ENCODE measurements around the gene SPZ1. TPM values are rescaled to one million over a fixed set of nuclear protein-coding genes. Genes with fewer than 3 reads are reported as not detected.

SPZ1 gene
- total RNA-seq, 2 experiments from 2014 or later, result not detected

GRCh38 chr5:80368661-80369480 lies 49.1 kb downstream of the SPZ1 start:
- no TSS peak for BruUV-seq (replicated peaks)
- H3K9me2 ChIP-seq (ENCODE audit: insufficient read depth, low read length), result no peaks in the 10 kb centered on the region
- H3K36me3 ChIP-seq (ENCODE audit: insufficient read depth, low read length), result no peaks in the 10 kb centered on the region
- intact Hi-C loops (cut with micrococcal nuclease; ENCODE audit: unreplicated experiment), result no loop called here
- H2AFZ ChIP-seq (ENCODE audit: low read length), result no peak overlapping the region
- TF ChIP-seq EZH2phosphoT487 (IDR thresholded peaks at IDR 0.05; ENCODE audit: borderline replicate concordance, low read depth, low read length), result no peak
- no peak for TF ChIP-seq CTCF (conservative IDR thresholded peaks at IDR 0.05; ENCODE audit: low read length)
- no peaks in the 10 kb centered on the region for H4K20me1 ChIP-seq (ENCODE audit: insufficient read depth, low read length)
- CTCF ChIA-PET (ENCODE audit: unreplicated experiment), result no interaction called here
- no peak overlapping the region for H3K4me2 ChIP-seq (ENCODE audit: low read length)
- H3K27ac ChIP-seq (ENCODE audit: low read depth, low read length, poor library complexity, severe bottlenecking), result no peak overlapping the region
- no peaks in the 10 kb centered on the region for H3K79me2 ChIP-seq (ENCODE audit: insufficient read depth, low read depth, low read length)
- H3K9me3 ChIP-seq (ENCODE audit: low read length), result no peaks in the 10 kb centered on the region
- no peak for DNase-seq (ENCODE audit: low spot score)
- POLR2A ChIA-PET, result interaction anchor here (1.0 kb wide), 1 partner anchor 11 kb away, joined by 3 read pairs; no protein-coding TSS in a partner anchor
- H3K4me3 ChIP-seq (ENCODE audit: low read depth, low read length, poor library complexity, severe bottlenecking), result no peak overlapping the region
- H3K4me1 ChIP-seq (ENCODE audit: insufficient read depth, low read length, poor library complexity, severe bottlenecking), result no peaks in the 10 kb centered on the region

GRCh38 chr5:80369521-80369920 lies 49.7 kb downstream of the SPZ1 start:
- POLR2A ChIA-PET, result interaction anchor here (0.6 to 1.0 kb wide), 2 partner anchors 12 to 59 kb away, joined by 3 read pairs; no protein-coding TSS in a partner anchor

More at GRCh38 chr5:80369521-80369920, 49.7 kb downstream of the SPZ1 start:
- TF ChIP-seq CTCF (conservative IDR thresholded peaks at IDR 0.05; ENCODE audit: low read length) (no peak), EZH2phosphoT487 (IDR thresholded peaks at IDR 0.05; ENCODE audit: borderline replicate concordance, low read depth, low read length) (no peak)
- CTCF ChIA-PET (ENCODE audit: unreplicated experiment), result no interaction called here
- intact Hi-C loops (cut with micrococcal nuclease; ENCODE audit: unreplicated experiment), result no loop called here
- no peak overlapping the region for H3K4me2 ChIP-seq (ENCODE audit: low read length)
- no peaks in the 10 kb centered on the region for H3K9me3 ChIP-seq (ENCODE audit: low read length)
- H3K9me2 ChIP-seq (ENCODE audit: insufficient read depth, low read length), result no peaks in the 10 kb centered on the region
- no peaks in the 10 kb centered on the region for H4K20me1 ChIP-seq (ENCODE audit: insufficient read depth, low read length)
- H3K27ac ChIP-seq (ENCODE audit: low read depth, low read length, poor library complexity, severe bottlenecking), result no peak overlapping the region
- H3K36me3 ChIP-seq (ENCODE audit: insufficient read depth, low read length), result no peaks in the 10 kb centered on the region
- H3K79me2 ChIP-seq (ENCODE audit: insufficient read depth, low read depth, low read length), result no peaks in the 10 kb centered on the region
- BruUV-seq (replicated peaks), result no TSS peak
- no peak overlapping the region for H3K4me3 ChIP-seq (ENCODE audit: low read depth, low read length, poor library complexity, severe bottlenecking)
- no peak overlapping the region for H2AFZ ChIP-seq (ENCODE audit: low read length)
- no peak for DNase-seq (ENCODE audit: low spot score)
- no peaks in the 10 kb centered on the region for H3K4me1 ChIP-seq (ENCODE audit: insufficient read depth, low read length, poor library complexity, severe bottlenecking)
